SK-N-MC (cell line): ENCODE data around the gene KRT5.

Experiments
- EZH2 ChIP-seq: fragments of 200-600 bp; sonication (generic); IDR thresholded peaks from one replicate; pipeline ENCODE4 v1.6.1; 2017; ENCODE audit warnings: antibody characterized with exemption
- POLR2AphosphoS5 ChIP-seq: IDR thresholded peaks from 2 replicates; pipeline ENCODE4 v1.6.1; 2012; ENCODE audit warnings: mild to moderate bottlenecking, low read depth, low read length, borderline replicate concordance

- TF ChIP-seq EZH2, result no peak
- no peak for TF ChIP-seq POLR2AphosphoS5
These were observed 47.9 kb upstream of the KRT5 start for GRCh38 chr12:52568111-52568510.
